ENCODE measurements around the gene PCMT1.
"Not testable (repeated sequence)": the region's sequence is repeated elsewhere in the genome, so short reads cannot be mapped to it uniquely, and the experiment has no call there.

The PCMT1 gene

GRCh38 chr6:149751239-149751638 is 1.7 kb downstream of the PCMT1 start:
- Histone ChIP-seq H3K27ac (ENCODE audit: low read depth, low read length) (no peak overlapping the region), H3K4me1 (ENCODE audit: control insufficient read depth, insufficient read depth, low read length) (no peaks in the 10 kb centered on the region), H3K9me3 (ENCODE audit: control insufficient read depth, insufficient read depth, low read depth, low read length) (no peaks in the 10 kb centered on the region), H3K9ac (ENCODE audit: low read length) (no peak overlapping the region), H3K36me3 (ENCODE audit: control insufficient read depth, insufficient read depth, low read length) (no peaks in the 10 kb centered on the region), H3K4me3 (ENCODE audit: low read depth, low read length) (peak overlapping the region; percentile 97; the same call in 1 of the 2 replicates), H3K27me3 (ENCODE audit: control insufficient read depth, insufficient read depth, low read length) (no peaks in the 10 kb centered on the region)

- H3K36me3 ChIP-seq (ENCODE audit: control insufficient read depth, insufficient read depth, low read length); H3K4me3 ChIP-seq (ENCODE audit: low read depth, low read length); H3K27me3 ChIP-seq (ENCODE audit: control insufficient read depth, insufficient read depth, low read length); H3K4me1 ChIP-seq (ENCODE audit: control insufficient read depth, insufficient read depth, low read length); H3K9ac ChIP-seq (ENCODE audit: low read length); H3K27ac ChIP-seq (ENCODE audit: low read depth, low read length); H3K9me3 ChIP-seq (ENCODE audit: control insufficient read depth, insufficient read depth, low read depth, low read length): not testable (repeated sequence)
These were observed 2.4 kb downstream of the PCMT1 start for GRCh38 chr6:149751920-149752319.

- Histone ChIP-seq H3K9me3 (ENCODE audit: control insufficient read depth, insufficient read depth, low read depth, low read length) (no peaks in the 10 kb centered on the region), H3K27me3 (ENCODE audit: control insufficient read depth, insufficient read depth, low read length) (no peaks in the 10 kb centered on the region), H3K4me1 (ENCODE audit: control insufficient read depth, insufficient read depth, low read length) (no peaks in the 10 kb centered on the region), H3K4me3 (ENCODE audit: low read depth, low read length) (no peak overlapping the region), H3K9ac (ENCODE audit: low read length) (no peak overlapping the region), H3K27ac (ENCODE audit: low read depth, low read length) (no peak overlapping the region), H3K36me3 (ENCODE audit: control insufficient read depth, insufficient read depth, low read length) (no peaks in the 10 kb centered on the region)
These were observed 3.2 kb downstream of the PCMT1 start for GRCh38 chr6:149752600-149753373.

- not testable (repeated sequence) for H3K9me3 ChIP-seq (ENCODE audit: control insufficient read depth, insufficient read depth, low read depth, low read length); H3K4me3 ChIP-seq (ENCODE audit: low read depth, low read length); H3K27ac ChIP-seq (ENCODE audit: low read depth, low read length); H3K27me3 ChIP-seq (ENCODE audit: control insufficient read depth, insufficient read depth, low read length); H3K9ac ChIP-seq (ENCODE audit: low read length); H3K36me3 ChIP-seq (ENCODE audit: control insufficient read depth, insufficient read depth, low read length); H3K4me1 ChIP-seq (ENCODE audit: control insufficient read depth, insufficient read depth, low read length)
These were observed 3.8 kb downstream of the PCMT1 start for GRCh38 chr6:149753374-149753637.

- Histone ChIP-seq H3K27ac (ENCODE audit: low read depth, low read length) (no peak overlapping the region), H3K27me3 (ENCODE audit: control insufficient read depth, insufficient read depth, low read length) (no peaks in the 10 kb centered on the region), H3K9ac (ENCODE audit: low read length) (no peak overlapping the region), H3K9me3 (ENCODE audit: control insufficient read depth, insufficient read depth, low read depth, low read length) (no peaks in the 10 kb centered on the region), H3K4me1 (ENCODE audit: control insufficient read depth, insufficient read depth, low read length) (no peaks in the 10 kb centered on the region), H3K36me3 (ENCODE audit: control insufficient read depth, insufficient read depth, low read length) (no peaks in the 10 kb centered on the region), H3K4me3 (ENCODE audit: low read depth, low read length) (no peak overlapping the region)
These were observed 5.0 kb downstream of the PCMT1 start for GRCh38 chr6:149754548-149754947.

- H3K36me3 ChIP-seq (ENCODE audit: control insufficient read depth, insufficient read depth, low read length), result peaks cover 7% of the 10 kb centered on the region
- no peak overlapping the region for H3K9ac ChIP-seq (ENCODE audit: low read length)
- H3K4me3 ChIP-seq (ENCODE audit: low read depth, low read length), result no peak overlapping the region
- no peaks in the 10 kb centered on the region for H3K27me3 ChIP-seq (ENCODE audit: control insufficient read depth, insufficient read depth, low read length)
- no peak overlapping the region for H3K27ac ChIP-seq (ENCODE audit: low read depth, low read length)
- H3K4me1 ChIP-seq (ENCODE audit: control insufficient read depth, insufficient read depth, low read length), result no peaks in the 10 kb centered on the region
- no peaks in the 10 kb centered on the region for H3K9me3 ChIP-seq (ENCODE audit: control insufficient read depth, insufficient read depth, low read depth, low read length)
These were observed 6.0 kb downstream of the PCMT1 start for GRCh38 chr6:149755300-149756260.

GRCh38 chr6:149756261-149756636 is 6.7 kb downstream of the PCMT1 start:
- H3K9ac ChIP-seq (ENCODE audit: low read length), result no peak overlapping the region
- H3K36me3 ChIP-seq (ENCODE audit: control insufficient read depth, insufficient read depth, low read length), result peaks cover 10% of the 10 kb centered on the region

GRCh38 chr6:149761438-149761837 is 11.9 kb downstream of the PCMT1 start:
- Histone ChIP-seq H3K9ac (ENCODE audit: low read length) (no peak overlapping the region), H3K27me3 (ENCODE audit: control insufficient read depth, insufficient read depth, low read length) (no peaks in the 10 kb centered on the region), H3K4me1 (ENCODE audit: control insufficient read depth, insufficient read depth, low read length) (no peaks in the 10 kb centered on the region), H3K36me3 (ENCODE audit: control insufficient read depth, insufficient read depth, low read length) (peaks cover 19% of the 10 kb centered on the region), H3K27ac (ENCODE audit: low read depth, low read length) (no peak overlapping the region), H3K4me3 (ENCODE audit: low read depth, low read length) (no peak overlapping the region), H3K9me3 (ENCODE audit: control insufficient read depth, insufficient read depth, low read depth, low read length) (peaks cover 6% of the 10 kb centered on the region)

More at GRCh38 chr6:149756261-149756636, 6.7 kb downstream of the PCMT1 start:
- Histone ChIP-seq H3K27me3 (ENCODE audit: control insufficient read depth, insufficient read depth, low read length) (no peaks in the 10 kb centered on the region), H3K27ac (ENCODE audit: low read depth, low read length) (no peak overlapping the region), H3K4me1 (ENCODE audit: control insufficient read depth, insufficient read depth, low read length) (no peaks in the 10 kb centered on the region), H3K9me3 (ENCODE audit: control insufficient read depth, insufficient read depth, low read depth, low read length) (no peaks in the 10 kb centered on the region), H3K4me3 (ENCODE audit: low read depth, low read length) (no peak overlapping the region)

- Histone ChIP-seq H3K27me3 (ENCODE audit: control insufficient read depth, insufficient read depth, low read length) (no peaks in the 10 kb centered on the region), H3K4me3 (ENCODE audit: low read depth, low read length) (no peak overlapping the region), H3K9ac (ENCODE audit: low read length) (no peak overlapping the region), H3K36me3 (ENCODE audit: control insufficient read depth, insufficient read depth, low read length) (peaks cover 22% of the 10 kb centered on the region), H3K27ac (ENCODE audit: low read depth, low read length) (no peak overlapping the region), H3K4me1 (ENCODE audit: control insufficient read depth, insufficient read depth, low read length) (no peaks in the 10 kb centered on the region), H3K9me3 (ENCODE audit: control insufficient read depth, insufficient read depth, low read depth, low read length) (peaks cover 6% of the 10 kb centered on the region)
These were observed 14.3 kb downstream of the PCMT1 start for GRCh38 chr6:149763866-149764265.

- no peaks in the 10 kb centered on the region for H3K4me1 ChIP-seq (ENCODE audit: control insufficient read depth, insufficient read depth, low read length)
- peaks cover 23% of the 10 kb centered on the region for H3K36me3 ChIP-seq (ENCODE audit: control insufficient read depth, insufficient read depth, low read length)
- H3K27me3 ChIP-seq (ENCODE audit: control insufficient read depth, insufficient read depth, low read length), result no peaks in the 10 kb centered on the region
- peaks cover 6% of the 10 kb centered on the region for H3K9me3 ChIP-seq (ENCODE audit: control insufficient read depth, insufficient read depth, low read depth, low read length)
- H3K27ac ChIP-seq (ENCODE audit: low read depth, low read length), result no peak overlapping the region
- no peak overlapping the region for H3K4me3 ChIP-seq (ENCODE audit: low read depth, low read length)
- no peak overlapping the region for H3K9ac ChIP-seq (ENCODE audit: low read length)
These were observed 16.7 kb downstream of the PCMT1 start for GRCh38 chr6:149766156-149766769.

- Histone ChIP-seq H3K9me3 (ENCODE audit: control insufficient read depth, insufficient read depth, low read depth, low read length) (peaks cover 6% of the 10 kb centered on the region), H3K4me3 (ENCODE audit: low read depth, low read length) (no peak overlapping the region), H3K27me3 (ENCODE audit: control insufficient read depth, insufficient read depth, low read length) (no peaks in the 10 kb centered on the region), H3K27ac (ENCODE audit: low read depth, low read length) (no peak overlapping the region), H3K4me1 (ENCODE audit: control insufficient read depth, insufficient read depth, low read length) (no peaks in the 10 kb centered on the region), H3K36me3 (ENCODE audit: control insufficient read depth, insufficient read depth, low read length) (peaks cover 44% of the 10 kb centered on the region), H3K9ac (ENCODE audit: low read length) (no peak overlapping the region)
These were observed 20.1 kb downstream of the PCMT1 start for GRCh38 chr6:149769676-149770075.

Data from HUES6 (cell line).